G401.6 (cell line): Measurements from ENCODE around the gene TBK1.

Experiments used
- FAIRE-seq: peaks from 2 replicates; lab custom pipeline; 2012; peaks lifted over from hg19 to GRCh38; lab: Jason Lieb, UNC

Gene TBK1

DNA sequence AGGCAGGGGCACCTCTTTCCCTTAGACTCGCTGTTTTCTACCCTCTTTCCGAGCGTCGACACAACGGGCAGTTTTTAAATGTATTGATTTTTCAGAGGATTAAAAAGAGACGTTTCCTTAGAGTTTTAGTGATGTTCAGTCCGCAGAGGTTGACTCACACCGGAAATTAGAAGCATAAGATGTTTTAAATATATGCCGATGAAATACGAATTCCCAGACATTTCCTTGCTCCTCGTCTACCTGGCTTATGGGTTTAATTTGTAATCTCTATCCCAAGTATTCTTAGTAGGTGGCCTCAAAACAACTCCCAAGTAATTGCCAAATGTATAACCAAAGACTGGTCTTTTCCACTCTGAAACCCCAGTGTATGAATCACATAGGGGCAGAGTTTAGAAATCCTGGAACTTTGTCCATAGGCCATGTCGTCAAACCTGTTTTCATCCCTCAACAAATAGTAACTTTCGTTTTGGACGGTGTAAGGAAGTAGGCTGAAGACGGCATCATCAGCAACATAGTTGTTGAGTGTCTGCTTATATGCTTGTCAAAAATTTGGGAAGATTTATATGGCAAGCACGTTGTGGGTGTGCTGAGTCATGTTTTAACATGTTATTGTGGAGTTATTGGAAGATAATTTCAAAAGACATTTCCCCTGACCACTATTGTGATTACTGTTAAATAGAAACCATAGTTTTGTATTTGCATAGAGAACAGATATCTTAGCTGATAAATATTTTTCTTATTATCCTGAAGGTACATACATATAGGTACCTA, 824 bp downstream of the TBK1 start:
- FAIRE-seq: no peak

DNA sequence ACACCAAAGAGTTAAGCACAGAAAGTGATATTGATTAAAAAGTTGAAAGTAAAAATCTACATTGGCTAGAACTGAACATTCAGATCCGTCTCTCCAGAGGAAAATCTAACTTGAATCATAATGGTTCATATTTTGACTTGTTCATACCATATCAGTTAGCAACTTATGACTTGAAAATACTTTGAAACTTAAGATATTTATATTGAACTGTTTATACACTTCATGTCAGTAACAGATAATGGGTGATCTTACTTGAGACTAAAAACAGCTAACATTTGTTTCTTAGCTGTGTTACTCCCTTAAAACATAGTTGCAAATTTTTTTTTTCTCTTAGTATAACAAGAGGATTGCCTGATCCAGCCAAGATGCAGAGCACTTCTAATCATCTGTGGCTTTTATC, 3.6 kb downstream of the TBK1 start:
- no peak for FAIRE-seq

DNA sequence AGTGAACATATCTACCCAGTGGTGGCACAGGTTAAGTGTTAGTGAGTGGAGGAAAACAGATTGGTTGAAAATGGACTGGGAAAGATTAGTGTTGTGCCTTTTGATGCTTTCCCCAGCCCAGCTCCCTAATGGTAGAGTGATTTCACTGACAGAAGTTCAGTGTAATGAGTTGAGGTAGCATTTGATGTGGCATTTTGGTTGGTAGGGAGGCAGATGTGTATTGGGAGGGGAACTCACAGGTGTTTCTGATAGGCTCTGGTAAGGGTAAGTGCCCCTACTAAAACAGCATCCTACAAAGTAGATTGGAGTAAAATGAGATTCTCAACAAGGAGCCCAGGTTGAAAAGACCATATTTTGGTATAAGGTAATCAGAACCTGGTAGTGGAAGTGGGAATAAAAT, 4.2 kb downstream of the TBK1 start:
- FAIRE-seq: no peak

- no peak for FAIRE-seq
Observed at GRCh38 chr12:64457032-64457431, 5.1 kb downstream of the TBK1 start.

- FAIRE-seq: no peak
Observed at GRCh38 chr12:64457466-64457865, 5.5 kb downstream of the TBK1 start.

- no peak for FAIRE-seq
Observed at GRCh38 chr12:64457923-64458322, 6.0 kb downstream of the TBK1 start.

DNA sequence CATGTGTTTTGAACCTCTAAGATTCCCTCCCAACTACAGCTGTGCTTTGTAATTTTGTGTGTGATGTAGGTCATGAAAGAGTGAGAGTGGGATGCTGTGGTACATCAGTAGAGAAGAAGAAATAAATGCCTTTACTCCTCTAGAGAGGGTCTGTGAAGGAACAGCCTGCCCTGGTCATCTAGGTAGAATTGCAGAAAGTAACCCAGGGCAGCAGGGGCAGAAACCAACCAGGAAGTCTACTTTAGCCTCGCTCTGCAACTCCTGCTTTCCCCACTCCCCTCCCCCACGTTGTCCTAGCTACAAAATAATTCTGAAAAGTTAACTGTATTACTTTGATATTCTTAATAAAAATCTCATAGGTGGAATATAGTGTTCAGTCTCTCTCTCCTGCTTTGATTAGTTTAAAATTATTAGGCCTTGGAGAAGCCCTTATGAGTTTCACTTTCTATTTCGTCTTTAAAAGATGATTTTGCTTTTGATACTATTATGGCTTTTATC, 7.5 kb downstream of the TBK1 start:
- FAIRE-seq: no peak

GRCh38 chr12:64461634-64462414, 9.9 kb downstream of the TBK1 start:
- no peak for FAIRE-seq

GRCh38 chr12:64466178-64466577, 14.3 kb downstream of the TBK1 start:
- no peak for FAIRE-seq

GRCh38 chr12:64468966-64469365, 17.0 kb downstream of the TBK1 start:
- FAIRE-seq: no peak

GRCh38 chr12:64469455-64470142, 17.7 kb downstream of the TBK1 start:
- FAIRE-seq: no peak

GRCh38 chr12:64470495-64470894, 18.6 kb downstream of the TBK1 start:
- FAIRE-seq: no peak

- no peak for FAIRE-seq
Observed at GRCh38 chr12:64473176-64473575, 21.3 kb downstream of the TBK1 start.

DNA sequence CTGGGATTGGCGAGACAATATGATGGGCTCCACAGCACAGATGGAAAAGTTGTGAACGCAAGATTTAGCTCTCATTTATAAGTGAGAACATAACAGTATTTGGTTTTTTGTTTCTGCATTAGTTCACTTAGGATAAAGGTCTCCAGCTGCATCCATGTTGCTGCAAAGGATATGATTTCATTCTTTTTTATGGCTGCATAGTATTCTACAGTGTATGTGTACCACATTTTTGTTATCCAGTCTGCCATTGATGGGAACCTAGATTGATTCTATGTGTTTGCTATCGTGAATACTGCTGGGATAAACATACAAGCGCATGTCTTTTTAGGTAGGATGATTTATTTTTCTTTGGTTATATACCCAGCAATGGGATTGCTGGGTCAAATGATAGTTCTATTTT, 23.6 kb downstream of the TBK1 start:
- no peak for FAIRE-seq

DNA sequence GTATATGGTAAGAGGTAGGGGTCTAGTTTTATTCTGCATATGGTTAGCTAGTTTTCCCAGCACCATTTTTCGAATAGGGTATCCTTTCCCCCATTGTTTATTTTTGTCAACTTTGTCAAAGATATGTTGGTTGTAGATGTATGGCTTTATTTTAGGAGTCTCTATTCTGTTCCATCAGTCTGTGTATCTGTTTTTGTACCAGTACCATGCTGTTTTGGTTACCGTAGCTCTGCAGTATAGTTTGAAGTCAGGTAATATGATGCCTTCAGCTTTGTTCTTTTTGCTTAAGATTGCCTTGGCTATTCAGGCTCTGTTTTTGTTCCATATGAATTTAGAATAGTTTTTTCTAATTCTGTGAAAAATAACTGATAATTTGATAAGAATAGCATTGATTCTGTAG, 24.9 kb downstream of the TBK1 start:
- no peak for FAIRE-seq

DNA sequence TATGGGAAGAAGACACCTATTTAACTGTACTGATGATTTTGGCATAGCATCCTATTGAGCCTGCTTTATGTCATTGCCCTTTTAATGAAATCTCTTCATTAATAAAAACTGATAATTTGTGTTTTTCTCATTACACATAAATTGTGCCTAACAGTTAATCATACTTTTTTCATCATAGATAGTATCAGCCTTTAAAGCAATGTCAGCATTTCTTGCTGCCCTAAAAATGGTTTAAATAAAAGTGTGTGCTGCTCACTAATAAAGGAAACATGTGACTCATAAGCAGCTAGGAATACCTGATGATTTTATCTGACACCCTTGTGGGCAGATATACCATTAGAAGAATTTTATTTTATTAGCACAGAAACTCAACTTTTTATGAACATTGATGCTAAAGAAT, 26.7 kb downstream of the TBK1 start:
- no peak for FAIRE-seq

- FAIRE-seq: no peak
Observed at GRCh38 chr12:64480148-64480547, 28.2 kb downstream of the TBK1 start.

- FAIRE-seq: no peak
Observed at GRCh38 chr12:64486657-64487056, 34.7 kb downstream of the TBK1 start.

DNA sequence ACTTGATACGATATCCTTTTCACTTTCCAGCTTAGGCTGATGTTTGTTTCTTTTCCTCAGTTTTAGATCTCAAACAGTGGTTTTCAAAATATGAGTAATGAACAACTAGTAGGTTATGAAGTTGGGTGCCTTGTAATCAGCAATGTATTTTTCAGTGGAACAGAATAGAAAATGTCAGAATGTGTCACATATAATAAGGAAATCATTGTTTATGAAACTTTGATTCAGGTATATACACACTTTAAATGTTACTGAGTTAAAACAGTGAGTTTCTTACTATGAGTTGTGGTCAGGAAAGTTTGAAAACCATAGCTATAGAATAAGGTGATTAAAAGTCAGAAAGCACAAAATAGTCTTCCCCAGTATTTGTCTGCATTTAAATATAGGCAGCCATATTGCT, 39.8 kb downstream of the TBK1 start:
- FAIRE-seq: no peak

GRCh38 chr12:64493513-64493912, 41.6 kb downstream of the TBK1 start:
- FAIRE-seq: no peak

DNA sequence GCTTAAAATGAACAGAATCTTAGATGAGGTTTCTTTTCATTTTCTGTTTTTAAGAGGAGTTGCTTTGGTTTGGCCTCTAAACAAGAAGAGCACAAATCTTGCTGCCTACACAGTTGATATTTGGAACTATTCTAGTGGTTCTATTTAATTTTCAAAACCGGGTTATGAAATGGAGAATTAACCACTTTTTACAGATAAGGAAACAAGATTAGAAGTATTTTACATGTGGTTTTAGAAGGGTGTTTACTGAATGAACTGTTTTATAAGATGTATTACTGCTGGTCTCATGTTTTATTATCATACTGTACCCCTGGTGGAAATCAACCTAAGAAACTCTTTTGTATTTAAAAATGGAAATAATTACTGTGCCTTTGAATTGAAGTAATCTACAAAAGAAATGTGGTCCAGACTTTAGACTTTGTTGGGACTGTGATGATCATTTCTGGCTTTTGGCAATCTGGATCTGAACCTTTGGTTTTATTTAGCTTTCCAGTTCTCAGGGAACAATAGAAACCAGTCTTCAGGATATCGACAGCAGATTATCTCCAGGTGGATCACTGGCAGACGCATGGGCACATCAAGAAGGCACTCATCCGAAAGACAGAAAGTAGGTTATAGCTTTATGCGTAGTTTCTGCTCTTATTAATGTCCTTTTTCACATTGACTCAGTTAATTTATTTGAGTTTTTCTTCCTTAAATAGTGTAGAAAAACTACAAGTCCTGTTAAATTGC, 43.2 kb downstream of the TBK1 start:
- no peak for FAIRE-seq

- no peak for FAIRE-seq
Observed at GRCh38 chr12:64496839-64497400, 45.0 kb downstream of the TBK1 start.
